ENCODE results near the gene SLC35E2B.
"Not testable (repeated sequence)": the region's sequence is repeated elsewhere in the genome, so short reads cannot be mapped to it uniquely, and the experiment has no call there.

SLC35E2B gene

DNA sequence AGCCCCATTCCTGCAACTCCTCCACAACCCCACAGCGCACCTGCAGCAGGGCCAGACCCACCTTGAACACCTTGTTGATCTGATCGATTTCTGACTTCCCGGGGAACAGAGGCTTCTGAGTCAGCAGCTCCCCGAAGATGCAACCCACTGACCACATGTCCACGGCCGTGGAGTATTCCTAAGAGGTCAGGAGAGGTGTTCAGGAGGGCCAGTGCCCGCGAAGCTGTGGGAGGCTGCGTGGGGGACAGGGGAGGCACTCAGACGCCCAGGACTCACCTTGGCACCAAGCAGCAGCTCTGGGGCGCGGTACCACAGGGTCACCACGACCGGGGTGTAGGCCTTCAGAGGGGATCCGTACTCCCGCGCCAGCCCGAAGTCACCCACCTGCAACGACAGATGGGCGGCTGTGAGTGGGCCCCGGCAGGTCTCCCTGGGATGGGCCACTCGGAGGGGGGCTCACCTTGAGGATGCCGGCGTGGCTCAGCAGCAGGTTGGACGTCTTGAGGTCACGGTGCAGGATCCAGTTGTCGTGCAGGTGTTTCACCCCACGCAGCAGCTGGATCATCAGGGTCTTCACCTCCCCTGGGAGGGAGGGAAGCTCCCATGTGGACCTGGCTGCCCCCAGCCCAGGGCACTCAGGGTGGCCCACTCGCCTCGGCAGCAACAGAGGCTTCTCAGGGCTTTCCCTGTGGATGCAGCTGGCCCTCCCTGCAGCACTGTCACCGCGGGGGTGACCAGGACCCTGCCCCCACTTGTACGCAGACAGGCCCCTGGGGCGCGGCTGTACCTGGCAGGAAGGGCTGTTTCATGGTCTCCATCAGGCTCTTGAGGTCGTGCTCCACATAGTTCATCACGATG lies 55.7 kb downstream of the SLC35E2B start:
- H3K4me1 ChIP-seq (ENCODE audit: insufficient read depth, low read length, severe bottlenecking); H3K9me2 ChIP-seq (ENCODE audit: low read depth, low read length); H3K36me3 ChIP-seq (ENCODE audit: insufficient read depth, low read length); H3K27me3 ChIP-seq (ENCODE audit: insufficient read depth, low read length); H2AFZ ChIP-seq (ENCODE audit: low read length); H3K9me3 ChIP-seq (ENCODE audit: low read length); H3K4me2 ChIP-seq (ENCODE audit: low read length); H4K20me1 ChIP-seq (ENCODE audit: insufficient read depth, low read length); H3K4me3 ChIP-seq (ENCODE audit: low read depth, low read length, poor library complexity, severe bottlenecking); H3F3A ChIP-seq (ENCODE audit: insufficient read depth, low read length); H3K9ac ChIP-seq (ENCODE audit: low read length); H3K27ac ChIP-seq (ENCODE audit: low read depth, low read length, poor library complexity, severe bottlenecking); H3K79me2 ChIP-seq (ENCODE audit: insufficient read depth, low read length): not testable (repeated sequence)

DNA sequence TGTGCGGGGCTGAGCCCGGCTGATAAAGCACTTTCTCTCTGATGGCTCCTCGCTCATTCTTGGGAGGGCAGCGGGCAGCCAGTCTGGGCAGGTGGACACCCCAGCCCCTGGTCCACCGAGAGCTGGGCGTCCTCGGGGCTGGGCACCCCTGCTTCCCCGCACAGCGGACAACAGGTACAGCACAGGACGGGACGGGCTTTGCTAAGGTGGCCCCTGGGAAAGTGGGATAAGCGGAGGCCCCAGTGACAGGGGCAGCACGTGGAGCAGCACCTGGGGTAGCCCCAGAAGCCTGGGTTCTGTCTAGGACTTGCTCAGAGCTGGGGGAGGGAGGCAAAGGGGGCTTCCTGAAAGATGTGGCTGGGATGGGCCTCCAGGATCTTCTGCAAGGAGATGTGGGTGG lies 58.0 kb downstream of the SLC35E2B start:
- not testable (repeated sequence) for H3K9ac ChIP-seq (ENCODE audit: low read length); H3K4me2 ChIP-seq (ENCODE audit: low read length); H3K4me3 ChIP-seq (ENCODE audit: low read depth, low read length, poor library complexity, severe bottlenecking); H4K20me1 ChIP-seq (ENCODE audit: insufficient read depth, low read length); H3K9me3 ChIP-seq (ENCODE audit: low read length); H3K27ac ChIP-seq (ENCODE audit: low read depth, low read length, poor library complexity, severe bottlenecking); H3K27me3 ChIP-seq (ENCODE audit: insufficient read depth, low read length); H3K36me3 ChIP-seq (ENCODE audit: insufficient read depth, low read length); H3K9me2 ChIP-seq (ENCODE audit: low read depth, low read length); H3K4me1 ChIP-seq (ENCODE audit: insufficient read depth, low read length, severe bottlenecking); H2AFZ ChIP-seq (ENCODE audit: low read length); H3K79me2 ChIP-seq (ENCODE audit: insufficient read depth, low read length); H3F3A ChIP-seq (ENCODE audit: insufficient read depth, low read length)

DNA sequence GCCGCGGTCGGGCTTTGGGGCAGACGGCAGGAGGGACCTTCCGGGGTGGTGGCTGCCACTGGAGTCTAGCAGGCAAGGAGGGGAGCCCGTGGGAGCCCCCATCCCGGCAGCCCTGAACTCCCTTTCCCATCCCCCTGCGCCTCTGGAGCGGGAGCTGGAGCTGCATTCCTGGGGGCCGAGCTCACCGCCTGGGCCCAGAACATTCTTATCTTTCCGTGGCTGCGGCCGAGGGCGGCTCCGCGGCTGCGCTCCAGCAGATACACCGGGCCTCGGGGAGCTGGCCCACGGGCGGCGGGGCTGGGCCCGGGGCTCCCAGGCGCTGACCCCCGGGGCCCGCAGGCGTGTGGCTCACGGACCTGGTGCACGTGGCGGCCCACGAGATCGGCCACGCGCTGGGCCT lies 59.2 kb downstream of the SLC35E2B start:
- H3K9me3 ChIP-seq (ENCODE audit: low read length); H3K36me3 ChIP-seq (ENCODE audit: insufficient read depth, low read length); H3K27me3 ChIP-seq (ENCODE audit: insufficient read depth, low read length); H3K9ac ChIP-seq (ENCODE audit: low read length); H3K9me2 ChIP-seq (ENCODE audit: low read depth, low read length); H3F3A ChIP-seq (ENCODE audit: insufficient read depth, low read length); H4K20me1 ChIP-seq (ENCODE audit: insufficient read depth, low read length); H3K79me2 ChIP-seq (ENCODE audit: insufficient read depth, low read length); H3K4me2 ChIP-seq (ENCODE audit: low read length); H3K27ac ChIP-seq (ENCODE audit: low read depth, low read length, poor library complexity, severe bottlenecking); H3K4me3 ChIP-seq (ENCODE audit: low read depth, low read length, poor library complexity, severe bottlenecking); H2AFZ ChIP-seq (ENCODE audit: low read length): not testable (repeated sequence)
- peaks cover 17% of the 10 kb centered on the region for H3K4me1 ChIP-seq (ENCODE audit: insufficient read depth, low read length, severe bottlenecking)

DNA sequence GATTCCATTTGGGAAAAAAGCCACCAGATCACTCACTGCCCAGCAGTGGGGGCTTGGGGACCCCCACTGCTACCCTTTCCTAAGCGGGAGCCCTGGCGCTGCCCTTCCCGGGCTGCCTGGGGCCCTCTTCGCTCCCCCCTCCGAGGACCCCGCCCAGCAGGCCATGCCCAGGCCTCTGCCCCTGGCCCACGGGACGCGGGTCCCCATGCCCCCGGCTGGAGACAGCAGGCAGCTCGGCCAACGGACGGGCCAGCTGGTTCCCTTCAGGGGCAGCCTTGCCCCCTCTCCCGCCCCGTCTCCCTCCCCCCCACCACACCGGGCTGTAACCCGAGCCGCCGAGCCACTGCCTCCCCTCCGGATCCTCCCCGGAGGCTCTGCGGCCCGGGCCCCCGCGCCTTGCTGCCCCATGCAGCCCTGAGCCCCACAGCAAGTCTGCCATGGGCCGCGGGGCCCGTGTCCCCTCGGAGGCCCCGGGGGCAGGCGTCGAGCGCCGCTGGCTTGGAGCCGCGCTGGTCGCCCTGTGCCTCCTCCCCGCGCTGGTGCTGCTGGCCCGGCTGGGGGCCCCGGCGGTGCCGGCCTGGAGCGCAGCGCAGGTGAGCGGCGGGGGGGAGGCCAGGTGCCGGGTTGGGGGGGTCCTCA lies 60.7 kb downstream of the SLC35E2B start, which contains the start of gene MMP23B:
Gene MMP23B (plus strand): TSS at position 392 of the 639 bp plus-strand sequence. CDS start 46 bp downstream, at position 438.
- Histone ChIP-seq H3K27ac (ENCODE audit: low read depth, low read length, poor library complexity, severe bottlenecking) (no peak within 1 kb of the TSS), H3K36me3 (ENCODE audit: insufficient read depth, low read length) (peaks cover 6% of the 10 kb centered on the region; the same call in 1 of the 2 replicates), H3K4me1 (ENCODE audit: insufficient read depth, low read length, severe bottlenecking) (peaks cover 29% of the 10 kb centered on the region), H4K20me1 (ENCODE audit: insufficient read depth, low read length) (no peaks in the 10 kb centered on the region), H3K9ac (ENCODE audit: low read length) (no peak within 1 kb of the TSS), H3K27me3 (ENCODE audit: insufficient read depth, low read length) (no peaks in the 10 kb centered on the region), H2AFZ (ENCODE audit: low read length) (no peak within 1 kb of the TSS), H3F3A (ENCODE audit: insufficient read depth, low read length) (no peaks in the 10 kb centered on the region), H3K4me3 (ENCODE audit: low read depth, low read length, poor library complexity, severe bottlenecking) (peak within 1 kb of the TSS; percentile 64), H3K9me2 (ENCODE audit: low read depth, low read length) (no peaks in the 10 kb centered on the region), H3K79me2 (ENCODE audit: insufficient read depth, low read length) (no peaks in the 10 kb centered on the region), H3K4me2 (ENCODE audit: low read length) (peak within 1 kb of the TSS; percentile 58; the same call in 1 of the 2 replicates), H3K9me3 (ENCODE audit: low read length) (no peaks in the 10 kb centered on the region)
- TF ChIP-seq EZH2 (IDR thresholded peaks at IDR 0.05; ENCODE audit: borderline replicate concordance, low read length) = no peak
- TF ChIP-seq, protein P1, sequence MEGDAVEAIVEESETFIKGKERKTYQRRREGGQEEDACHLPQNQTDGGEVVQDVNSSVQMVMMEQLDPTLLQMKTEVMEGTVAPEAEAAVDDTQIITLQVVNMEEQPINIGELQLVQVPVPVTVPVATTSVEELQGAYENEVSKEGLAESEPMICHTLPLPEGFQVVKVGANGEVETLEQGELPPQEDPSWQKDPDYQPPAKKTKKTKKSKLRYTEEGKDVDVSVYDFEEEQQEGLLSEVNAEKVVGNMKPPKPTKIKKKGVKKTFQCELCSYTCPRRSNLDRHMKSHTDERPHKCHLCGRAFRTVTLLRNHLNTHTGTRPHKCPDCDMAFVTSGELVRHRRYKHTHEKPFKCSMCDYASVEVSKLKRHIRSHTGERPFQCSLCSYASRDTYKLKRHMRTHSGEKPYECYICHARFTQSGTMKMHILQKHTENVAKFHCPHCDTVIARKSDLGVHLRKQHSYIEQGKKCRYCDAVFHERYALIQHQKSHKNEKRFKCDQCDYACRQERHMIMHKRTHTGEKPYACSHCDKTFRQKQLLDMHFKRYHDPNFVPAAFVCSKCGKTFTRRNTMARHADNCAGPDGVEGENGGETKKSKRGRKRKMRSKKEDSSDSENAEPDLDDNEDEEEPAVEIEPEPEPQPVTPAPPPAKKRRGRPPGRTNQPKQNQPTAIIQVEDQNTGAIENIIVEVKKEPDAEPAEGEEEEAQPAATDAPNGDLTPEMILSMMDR (IDR thresholded peaks at IDR 0.05; ENCODE audit: low read length) = no peak
